GM19324 (cell line): Measurements from ENCODE around the gene HIGD1B.

Experiments used
- ATAC-seq: cut with Tn5 transposase; IDR thresholded peaks from one replicate; pipeline ENCODE4 v1.9.1; 2021; ENCODE audit warnings: mild to moderate bottlenecking, moderate library complexity; ENCODE audit not compliant: unreplicated experiment, low FRiP score

Gene HIGD1B

GRCh38 chr17:44832805-44833204 is 14.9 kb upstream of the HIGD1B start:
- ATAC-seq, result no peak

- ATAC-seq, result no peak
Observed at GRCh38 chr17:44837196-44837595, 10.5 kb upstream of the HIGD1B start.

GRCh38 chr17:44840274-44840673 is 7.4 kb upstream of the HIGD1B start:
- ATAC-seq, result no peak

GRCh38 chr17:44840936-44841335 is 6.7 kb upstream of the HIGD1B start:
- ATAC-seq, result no peak

GRCh38 chr17:44842748-44843147 is 4.9 kb upstream of the HIGD1B start:
- ATAC-seq, result no peak

GRCh38 chr17:44844390-44844830 is 3.3 kb upstream of the HIGD1B start:
- no peak for ATAC-seq

- ATAC-seq, result no peak
Observed at GRCh38 chr17:44846206-44846605, 1.5 kb upstream of the HIGD1B start.

GRCh38 chr17:44848257-44848795 is 643 bp downstream of the HIGD1B start:
- ATAC-seq, result no peak

- ATAC-seq, result no peak
Observed at GRCh38 chr17:44848961-44849489, 1.3 kb downstream of the HIGD1B start.

- ATAC-seq, result no peak
Observed at GRCh38 chr17:44850025-44850424, 2.3 kb downstream of the HIGD1B start.

- no peak for ATAC-seq
Observed at GRCh38 chr17:44850612-44851011, 2.9 kb downstream of the HIGD1B start.

- ATAC-seq, result no peak
Observed at GRCh38 chr17:44854192-44854591, 6.5 kb downstream of the HIGD1B start.

- ATAC-seq, result no peak
Observed at GRCh38 chr17:44859701-44860100, 12.0 kb downstream of the HIGD1B start.

- ATAC-seq, result no peak
Observed at GRCh38 chr17:44862278-44862914, 14.7 kb downstream of the HIGD1B start.

GRCh38 chr17:44863061-44863918 is 15.6 kb downstream of the HIGD1B start:
- no peak for ATAC-seq

- ATAC-seq, result no peak
Observed at GRCh38 chr17:44864831-44865230, 17.1 kb downstream of the HIGD1B start.

GRCh38 chr17:44865231-44865660 is 17.6 kb downstream of the HIGD1B start:
- ATAC-seq, result no peak

- ATAC-seq, result no peak
Observed at GRCh38 chr17:44865931-44866330, 18.2 kb downstream of the HIGD1B start.

GRCh38 chr17:44867841-44868240 is 20.2 kb downstream of the HIGD1B start:
- no peak for ATAC-seq

- ATAC-seq, result no peak
Observed at GRCh38 chr17:44871556-44871955, 23.9 kb downstream of the HIGD1B start.

- no peak for ATAC-seq
Observed at GRCh38 chr17:44872131-44872768, 24.6 kb downstream of the HIGD1B start.
